GM18498 (cell line): ENCODE results near the gene MYH13.

Source experiments
- ATAC-seq: cut with Tn5 transposase; IDR thresholded peaks from one replicate; pipeline ENCODE4 v1.9.1; 2021; ENCODE audit warnings: mild to moderate bottlenecking, moderate library complexity; ENCODE audit not compliant: unreplicated experiment

The MYH13 gene

GRCh38 chr17:10372906-10373305, at the start of gene MYH13:
Gene MYH13, minus strand, starts transcription at chr17:10373006. Its CDS starts 8,476 bp downstream, at chr17:10364530.
- no peak for ATAC-seq

- ATAC-seq: no peak
Observed at GRCh38 chr17:10421900-10422542, 49.2 kb upstream of the MYH13 start, which contains the start of gene MYH8. Gene MYH8, minus strand, starts transcription at chr17:10421950. Its CDS starts 1,723 bp downstream, at chr17:10420227.

GRCh38 chr17:10421211-10421610, 48.4 kb upstream of the MYH13 start:
- ATAC-seq: no peak

GRCh38 chr17:10420811-10421210, 48.0 kb upstream of the MYH13 start:
- ATAC-seq: no peak

GRCh38 chr17:10417431-10417830, 44.6 kb upstream of the MYH13 start:
- ATAC-seq: no peak

- ATAC-seq: no peak
Observed at GRCh38 chr17:10415161-10415560, 42.4 kb upstream of the MYH13 start.

GRCh38 chr17:10403589-10403988, 30.8 kb upstream of the MYH13 start:
- ATAC-seq: no peak

- no peak for ATAC-seq
Observed at GRCh38 chr17:10398352-10398751, 25.5 kb upstream of the MYH13 start.

GRCh38 chr17:10396524-10397163, 23.8 kb upstream of the MYH13 start:
- no peak for ATAC-seq

- ATAC-seq: no peak
Observed at GRCh38 chr17:10394201-10394887, 21.5 kb upstream of the MYH13 start.

GRCh38 chr17:10392880-10393279, 20.1 kb upstream of the MYH13 start:
- no peak for ATAC-seq

GRCh38 chr17:10385871-10386270, 13.1 kb upstream of the MYH13 start:
- ATAC-seq: no peak

- ATAC-seq: no peak
Observed at GRCh38 chr17:10384175-10384574, 11.4 kb upstream of the MYH13 start.

GRCh38 chr17:10380631-10381408, 8.0 kb upstream of the MYH13 start:
- ATAC-seq: no peak

GRCh38 chr17:10370016-10370608, 2.7 kb downstream of the MYH13 start:
- no peak for ATAC-seq

GRCh38 chr17:10369239-10369638, 3.6 kb downstream of the MYH13 start:
- ATAC-seq: no peak

- ATAC-seq: no peak
Observed at GRCh38 chr17:10368561-10368960, 4.2 kb downstream of the MYH13 start.

- no peak for ATAC-seq
Observed at GRCh38 chr17:10360578-10360977, 12.2 kb downstream of the MYH13 start.

GRCh38 chr17:10357768-10358167, 15.0 kb downstream of the MYH13 start:
- ATAC-seq: no peak

- no peak for ATAC-seq
Observed at GRCh38 chr17:10354651-10355050, 18.2 kb downstream of the MYH13 start.

- no peak for ATAC-seq
Observed at GRCh38 chr17:10352893-10353292, 19.9 kb downstream of the MYH13 start.
